Measurements from ENCODE around the gene STUB1.
A peak's percentile ranks its signal among the peaks of the same experiment; 100 is the strongest.

The STUB1 gene

GRCh38 chr16:714558-715476, 34.6 kb downstream of the STUB1 start, which contains the start of gene METRN:
METRN (plus strand) TSS chr16:715118; CDS start chr16:715290, 172 bp downstream.
- peak; percentile 92 for DNase-seq

GRCh38 chr16:715477-716199, 35.4 kb downstream of the STUB1 start:
- no peak for DNase-seq

- DNase-seq, result no peak
These were observed 36.0 kb downstream of the STUB1 start for GRCh38 chr16:716200-716568.

- DNase-seq, result no peak
These were observed 36.6 kb downstream of the STUB1 start for GRCh38 chr16:716768-717325.

- no peak for DNase-seq
These were observed 37.4 kb downstream of the STUB1 start for GRCh38 chr16:717450-718245.

GRCh38 chr16:718389-718788, 38.2 kb downstream of the STUB1 start:
- no peak for DNase-seq

- no peak for DNase-seq
These were observed 38.7 kb downstream of the STUB1 start for GRCh38 chr16:718922-719321.

GRCh38 chr16:719815-720446, 39.7 kb downstream of the STUB1 start:
- no peak for DNase-seq

- DNase-seq, result peak; percentile 42 to 49
These were observed 40.3 kb downstream of the STUB1 start for GRCh38 chr16:720447-720989.

- DNase-seq, result peak; percentile 63 to 69
These were observed 41.0 kb downstream of the STUB1 start, which contains the start of gene ANTKMT for GRCh38 chr16:720990-721764. ANTKMT (plus strand) TSS chr16:721146; CDS start chr16:721275, 129 bp downstream.

- DNase-seq, result no peak
These were observed 41.7 kb downstream of the STUB1 start for GRCh38 chr16:721765-722540.

- no peak for DNase-seq
These were observed 42.8 kb downstream of the STUB1 start for GRCh38 chr16:722835-723633.

- DNase-seq, result no peak
These were observed 43.5 kb downstream of the STUB1 start for GRCh38 chr16:723695-724094.

- DNase-seq, result no peak
These were observed 44.2 kb downstream of the STUB1 start for GRCh38 chr16:724188-725040.

GRCh38 chr16:725041-725376, 44.8 kb downstream of the STUB1 start:
- no peak for DNase-seq

GRCh38 chr16:725463-726187, 45.4 kb downstream of the STUB1 start:
- no peak for DNase-seq

GRCh38 chr16:726188-726437, 45.9 kb downstream of the STUB1 start:
- no peak for DNase-seq

Data from stimulated activated CD4-positive, alpha-beta T cell treated with anti-CD3 and anti-CD28 coated beads, Interleukin-2, amount 100 ng/mL, for 48 hours (primary cell).